NOMO-1 treated with dmso at 0.1 percent for 144 hours (cell line): Measurements from ENCODE around the gene IQCF2.
"Not testable (repeated sequence)": the region's sequence is repeated elsewhere in the genome, so short reads cannot be mapped to it uniquely, and the experiment has no call there.

Experiments
- DNase-seq: peaks from one replicate; lab custom pipeline; 2025; ENCODE audit not compliant: unreplicated experiment; lab: John Stamatoyannopoulos, UW

IQCF2 gene

GRCh38 chr3:51876186-51876585, 14.8 kb downstream of the IQCF2 start:
- DNase-seq = no peak

GRCh38 chr3:51879937-51880336, 18.5 kb downstream of the IQCF2 start:
- no peak for DNase-seq

- no peak for DNase-seq
Measured at GRCh38 chr3:51886447-51886846, 25.0 kb downstream of the IQCF2 start.

- DNase-seq = no peak
Measured at GRCh38 chr3:51887620-51888019, 26.2 kb downstream of the IQCF2 start.

- no peak for DNase-seq
Measured at GRCh38 chr3:51888463-51889105, 27.2 kb downstream of the IQCF2 start.

GRCh38 chr3:51891242-51892039, 30.0 kb downstream of the IQCF2 start:
- DNase-seq = no peak

GRCh38 chr3:51894391-51894790, 33.0 kb downstream of the IQCF2 start:
- DNase-seq = no peak

GRCh38 chr3:51894939-51895338, 33.5 kb downstream of the IQCF2 start:
- no peak for DNase-seq

GRCh38 chr3:51896607-51897305, 35.3 kb downstream of the IQCF2 start:
- DNase-seq = no peak

GRCh38 chr3:51897391-51897790, 36.0 kb downstream of the IQCF2 start:
- DNase-seq = no peak

- not testable (repeated sequence) for DNase-seq
Measured at GRCh38 chr3:51900043-51900442, 38.6 kb downstream of the IQCF2 start.

GRCh38 chr3:51902361-51902760, 40.9 kb downstream of the IQCF2 start:
- not testable (repeated sequence) for DNase-seq

- DNase-seq = no peak
Measured at GRCh38 chr3:51904034-51904823, 42.8 kb downstream of the IQCF2 start.

- DNase-seq = no peak
Measured at GRCh38 chr3:51908026-51908425, 46.6 kb downstream of the IQCF2 start.
